GM11168 (cell line): Measurements from ENCODE around the gene NEK11.
"Not testable (repeated sequence)": the region's sequence is repeated elsewhere in the genome, so short reads cannot be mapped to it uniquely, and the experiment has no call there.

Source experiments
- in situ Hi-C: fragments of 300-500 bp; cut with MboI; formaldehyde crosslinking; loops from one replicate; pipeline ENCODE4 v1.12.0; 2022; ENCODE audit warnings: low sequenced_read_pairs; ENCODE audit not compliant: unreplicated experiment

The NEK11 gene

GRCh38 chr3:131341761-131342160 is 315.1 kb downstream of the NEK11 start:
- in situ Hi-C loops = no loop called here

GRCh38 chr3:131348911-131349310 is 322.2 kb downstream of the NEK11 start:
- in situ Hi-C loops = no loop called here

- in situ Hi-C loops = no loop called here
Observed at GRCh38 chr3:131349454-131349853, 322.8 kb downstream of the NEK11 start.

- in situ Hi-C loops = no loop called here
Observed at GRCh38 chr3:131349946-131350347, 323.3 kb downstream of the NEK11 start.

- in situ Hi-C loops = no loop called here
Observed at GRCh38 chr3:131350506-131350905, 323.8 kb downstream of the NEK11 start.

- in situ Hi-C loops = no loop called here
Observed at GRCh38 chr3:131353016-131353877, 326.6 kb downstream of the NEK11 start.

- in situ Hi-C loops = no loop called here
Observed at GRCh38 chr3:131353986-131354385, 327.3 kb downstream of the NEK11 start.

GRCh38 chr3:131356006-131356595 is 329.4 kb downstream of the NEK11 start:
- in situ Hi-C loops = no loop called here

GRCh38 chr3:131357275-131357674 is 330.6 kb downstream of the NEK11 start:
- in situ Hi-C loops = no loop called here

- in situ Hi-C loops = loop anchor here (10.0 kb wide), 1 partner anchor 315 kb away; no protein-coding TSS in a partner anchor
Observed at GRCh38 chr3:131360191-131360755, 333.6 kb downstream of the NEK11 start.

- in situ Hi-C loops = loop anchor here (10.0 kb wide), 1 partner anchor 316 kb away; no protein-coding TSS in a partner anchor
Observed at GRCh38 chr3:131361066-131361463, 334.4 kb downstream of the NEK11 start.

GRCh38 chr3:131361464-131362421 is 335.1 kb downstream of the NEK11 start:
- in situ Hi-C loops = loop anchor here (10.0 kb wide), 1 partner anchor 317 kb away; no protein-coding TSS in a partner anchor

- in situ Hi-C loops = loop anchor here (10.0 kb wide), 1 partner anchor 318 kb away; no protein-coding TSS in a partner anchor
Observed at GRCh38 chr3:131363275-131363674, 336.6 kb downstream of the NEK11 start.

GRCh38 chr3:131370935-131371687 is 344.4 kb downstream of the NEK11 start:
- in situ Hi-C loops = no loop called here

- in situ Hi-C loops = no loop called here
Observed at GRCh38 chr3:131371688-131372066, 345.0 kb downstream of the NEK11 start.

- in situ Hi-C loops = no loop called here
Observed at GRCh38 chr3:131374741-131375140, 348.1 kb downstream of the NEK11 start.

- in situ Hi-C loops = not testable (repeated sequence)
Observed at GRCh38 chr3:131380821-131381444, 354.3 kb downstream of the NEK11 start.

GRCh38 chr3:131381445-131382291 is 355.0 kb downstream of the NEK11 start, which contains the start of gene NUDT16:
TSS of gene NUDT16 (plus strand) at chr3:131381774. CDS start at chr3:131381805, 31 bp downstream.
- in situ Hi-C loops = no loop called here
